ENCODE data around the gene PPM1A. TPM values are rescaled to one million over a fixed set of nuclear protein-coding genes. Genes with fewer than 3 reads are reported as not detected.

Gene PPM1A
- total and polyA plus RNA-seq, 9 of the 15 experiments (the other 6 are each of a cell fraction or from before 2014, with no cell fraction given) = 5.5 to 23.9 (median 15.2) TPM

DNA sequence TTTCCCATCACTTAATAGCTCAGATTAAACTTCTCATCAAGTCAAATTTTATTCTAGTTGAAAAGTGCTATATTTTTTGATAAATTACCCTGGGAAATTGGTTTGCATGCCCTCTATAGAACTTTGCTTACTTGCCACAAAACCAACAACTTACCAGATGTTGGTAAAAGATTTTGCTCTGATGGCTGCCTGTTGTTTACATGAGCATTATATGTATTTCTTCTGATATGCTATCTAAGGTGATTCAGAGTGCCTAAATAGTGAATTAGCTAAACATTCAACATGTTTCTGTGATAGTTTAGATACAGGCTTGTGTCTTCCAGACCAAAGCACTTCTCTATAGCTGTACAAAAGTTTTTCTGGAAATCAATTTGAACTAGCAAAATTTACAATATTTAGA, 51.0 kb downstream of the PPM1A start (continued):
- TF ChIP-seq, protein P1, sequence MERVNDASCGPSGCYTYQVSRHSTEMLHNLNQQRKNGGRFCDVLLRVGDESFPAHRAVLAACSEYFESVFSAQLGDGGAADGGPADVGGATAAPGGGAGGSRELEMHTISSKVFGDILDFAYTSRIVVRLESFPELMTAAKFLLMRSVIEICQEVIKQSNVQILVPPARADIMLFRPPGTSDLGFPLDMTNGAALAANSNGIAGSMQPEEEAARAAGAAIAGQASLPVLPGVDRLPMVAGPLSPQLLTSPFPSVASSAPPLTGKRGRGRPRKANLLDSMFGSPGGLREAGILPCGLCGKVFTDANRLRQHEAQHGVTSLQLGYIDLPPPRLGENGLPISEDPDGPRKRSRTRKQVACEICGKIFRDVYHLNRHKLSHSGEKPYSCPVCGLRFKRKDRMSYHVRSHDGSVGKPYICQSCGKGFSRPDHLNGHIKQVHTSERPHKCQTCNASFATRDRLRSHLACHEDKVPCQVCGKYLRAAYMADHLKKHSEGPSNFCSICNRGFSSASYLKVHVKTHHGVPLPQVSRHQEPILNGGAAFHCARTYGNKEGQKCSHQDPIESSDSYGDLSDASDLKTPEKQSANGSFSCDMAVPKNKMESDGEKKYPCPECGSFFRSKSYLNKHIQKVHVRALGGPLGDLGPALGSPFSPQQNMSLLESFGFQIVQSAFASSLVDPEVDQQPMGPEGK (CRISPR knock-in tag; IDR thresholded peaks at IDR 0.05; ENCODE audit: borderline replicate concordance) = no peak
- no peak for TF ChIP-seq NR2F6 (CRISPR knock-in tag; IDR thresholded peaks at IDR 0.05)
- TF ChIP-seq, protein P2, sequence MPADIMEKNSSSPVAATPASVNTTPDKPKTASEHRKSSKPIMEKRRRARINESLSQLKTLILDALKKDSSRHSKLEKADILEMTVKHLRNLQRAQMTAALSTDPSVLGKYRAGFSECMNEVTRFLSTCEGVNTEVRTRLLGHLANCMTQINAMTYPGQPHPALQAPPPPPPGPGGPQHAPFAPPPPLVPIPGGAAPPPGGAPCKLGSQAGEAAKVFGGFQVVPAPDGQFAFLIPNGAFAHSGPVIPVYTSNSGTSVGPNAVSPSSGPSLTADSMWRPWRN (IDR thresholded peaks at IDR 0.05; ENCODE audit: low read depth) = peak; percentile 47; the same call in 1 of the 2 replicates
- TF ChIP-seq HEY1 (CRISPR knock-in tag; IDR thresholded peaks at IDR 0.05; ENCODE audit: borderline replicate concordance) = no peak
- TF ChIP-seq FOXK1 (CRISPR knock-in tag; IDR thresholded peaks at IDR 0.05; ENCODE audit: borderline replicate concordance) = no peak
- TF ChIP-seq PML (IDR thresholded peaks at IDR 0.05; ENCODE audit: low read length) = peak; percentile 32; the same call in 1 of the 2 replicates
- peak; percentile 67 for TF ChIP-seq FOXA1 (IDR thresholded peaks at IDR 0.05; ENCODE audit: borderline replicate concordance)
- TF ChIP-seq HDAC1 (IDR thresholded peaks at IDR 0.05) = no peak
- no peak for TF ChIP-seq HNRNPLL (IDR thresholded peaks at IDR 0.05; ENCODE audit: low read depth, low read length, poor library complexity, severe bottlenecking)
- TF ChIP-seq, protein P3, sequence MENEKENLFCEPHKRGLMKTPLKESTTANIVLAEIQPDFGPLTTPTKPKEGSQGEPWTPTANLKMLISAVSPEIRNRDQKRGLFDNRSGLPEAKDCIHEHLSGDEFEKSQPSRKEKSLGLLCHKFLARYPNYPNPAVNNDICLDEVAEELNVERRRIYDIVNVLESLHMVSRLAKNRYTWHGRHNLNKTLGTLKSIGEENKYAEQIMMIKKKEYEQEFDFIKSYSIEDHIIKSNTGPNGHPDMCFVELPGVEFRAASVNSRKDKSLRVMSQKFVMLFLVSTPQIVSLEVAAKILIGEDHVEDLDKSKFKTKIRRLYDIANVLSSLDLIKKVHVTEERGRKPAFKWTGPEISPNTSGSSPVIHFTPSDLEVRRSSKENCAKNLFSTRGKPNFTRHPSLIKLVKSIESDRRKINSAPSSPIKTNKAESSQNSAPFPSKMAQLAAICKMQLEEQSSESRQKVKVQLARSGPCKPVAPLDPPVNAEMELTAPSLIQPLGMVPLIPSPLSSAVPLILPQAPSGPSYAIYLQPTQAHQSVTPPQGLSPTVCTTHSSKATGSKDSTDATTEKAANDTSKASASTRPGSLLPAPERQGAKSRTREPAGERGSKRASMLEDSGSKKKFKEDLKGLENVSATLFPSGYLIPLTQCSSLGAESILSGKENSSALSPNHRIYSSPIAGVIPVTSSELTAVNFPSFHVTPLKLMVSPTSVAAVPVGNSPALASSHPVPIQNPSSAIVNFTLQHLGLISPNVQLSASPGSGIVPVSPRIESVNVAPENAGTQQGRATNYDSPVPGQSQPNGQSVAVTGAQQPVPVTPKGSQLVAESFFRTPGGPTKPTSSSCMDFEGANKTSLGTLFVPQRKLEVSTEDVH (IDR thresholded peaks at IDR 0.05; ENCODE audit: low read depth, partially characterized antibody) = no peak
- no peak for TF ChIP-seq PPARD (CRISPR knock-in tag; IDR thresholded peaks at IDR 0.05)
- peak; percentile 53; the same call in 1 of the 2 replicates for TF ChIP-seq EP300 (IDR thresholded peaks at IDR 0.05; ENCODE audit: low read length)
- no peak for TF ChIP-seq ATF1 (CRISPR knock-in tag; IDR thresholded peaks at IDR 0.05)
- TF ChIP-seq ATF1 (tag; IDR thresholded peaks at IDR 0.05) = no peak
- no peak for TF ChIP-seq ADNP (tag; IDR thresholded peaks at IDR 0.05)
- TF ChIP-seq, protein P4, sequence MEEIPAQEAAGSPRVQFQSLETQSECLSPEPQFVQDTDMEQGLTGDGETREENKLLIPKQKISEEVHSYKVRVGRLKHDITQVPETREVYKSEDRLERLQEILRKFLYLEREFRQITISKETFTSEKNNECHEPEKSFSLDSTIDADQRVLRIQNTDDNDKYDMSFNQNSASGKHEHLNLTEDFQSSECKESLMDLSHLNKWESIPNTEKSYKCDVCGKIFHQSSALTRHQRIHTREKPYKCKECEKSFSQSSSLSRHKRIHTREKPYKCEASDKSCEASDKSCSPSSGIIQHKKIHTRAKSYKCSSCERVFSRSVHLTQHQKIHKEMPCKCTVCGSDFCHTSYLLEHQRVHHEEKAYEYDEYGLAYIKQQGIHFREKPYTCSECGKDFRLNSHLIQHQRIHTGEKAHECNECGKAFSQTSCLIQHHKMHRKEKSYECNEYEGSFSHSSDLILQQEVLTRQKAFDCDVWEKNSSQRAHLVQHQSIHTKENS (CRISPR knock-in tag; IDR thresholded peaks at IDR 0.05) = no peak
- no peak for TF ChIP-seq SNRNP70 (optimal IDR thresholded peaks at IDR 0.05; ENCODE audit: low read depth, low read length)
- TF ChIP-seq TEAD4 (IDR thresholded peaks at IDR 0.05; ENCODE audit: low read length) = peak; percentile 88
- TF ChIP-seq TEAD4 (CRISPR knock-in tag; IDR thresholded peaks at IDR 0.05; ENCODE audit: borderline replicate concordance) = no peak
- peak; percentile 73 for TF ChIP-seq MTA2 (IDR thresholded peaks at IDR 0.05; ENCODE audit: low read depth)
- TF ChIP-seq STAT5A (IDR thresholded peaks at IDR 0.05; ENCODE audit: borderline replicate concordance, low read length) = peak; percentile 29; the same call in 1 of the 2 replicates
- TF ChIP-seq ZNF431 (CRISPR knock-in tag; IDR thresholded peaks at IDR 0.05) = no peak
- TF ChIP-seq ZNF224 (CRISPR knock-in tag; IDR thresholded peaks at IDR 0.05) = no peak
- TF ChIP-seq CBX1 (IDR thresholded peaks at IDR 0.05; ENCODE audit: low read depth) = no peak
- TF ChIP-seq DPF2 (IDR thresholded peaks at IDR 0.05) = no peak
- no peak for TF ChIP-seq RB1 (IDR thresholded peaks at IDR 0.05; ENCODE audit: low read depth)

Measured in K562 (cell line).